ENCODE results near the gene HM13.

Gene HM13

DNA sequence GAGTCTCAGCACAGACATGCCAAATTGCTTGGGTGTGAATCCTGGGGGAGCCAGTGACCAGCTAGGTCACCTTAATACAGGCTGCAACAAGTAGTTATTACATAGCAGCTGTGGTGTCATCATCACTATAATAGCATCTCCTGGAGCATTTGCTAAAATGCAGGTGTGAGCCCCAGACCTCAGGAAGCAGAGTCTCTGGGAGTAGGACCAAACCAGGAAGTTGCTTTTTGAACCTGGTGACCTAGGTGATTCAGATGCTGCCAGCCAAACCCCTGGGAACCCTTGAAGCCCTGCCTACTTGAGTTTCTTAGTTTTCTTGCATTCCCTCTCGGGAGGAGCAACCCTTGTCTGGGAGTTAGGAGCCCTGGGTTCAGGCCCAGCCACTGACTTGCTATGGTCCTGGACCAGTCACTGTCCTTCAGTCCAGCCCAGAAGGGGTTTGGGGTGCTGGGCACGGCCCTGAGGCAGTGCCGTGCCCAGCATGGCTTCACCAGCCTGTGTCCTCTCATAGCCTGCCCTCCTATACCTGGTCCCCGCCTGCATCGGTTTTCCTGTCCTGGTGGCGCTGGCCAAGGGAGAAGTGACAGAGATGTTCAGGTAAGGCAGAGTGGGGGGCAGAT, 51.6 kb downstream of the HM13 start:
- peaks cover 75% of the 10 kb centered on the region for H3K36me3 ChIP-seq (ENCODE audit: control insufficient read depth, low read length)

DNA sequence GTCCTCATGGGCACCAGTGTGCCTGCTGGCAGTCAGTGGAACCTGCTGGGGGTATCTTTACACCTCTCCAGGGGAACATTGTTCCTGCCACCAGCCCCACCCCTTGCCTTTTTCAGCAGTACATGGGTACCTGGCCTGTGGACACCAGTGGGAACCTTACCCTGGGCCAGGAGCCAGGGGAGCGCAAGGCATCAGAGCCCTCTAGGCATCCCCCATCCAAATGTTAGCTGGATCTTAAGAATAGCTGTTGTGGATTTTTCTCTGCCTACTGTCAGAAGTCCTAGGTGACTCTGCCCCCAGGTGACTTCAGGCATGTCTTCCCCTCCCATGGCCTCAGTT, 52.0 kb downstream of the HM13 start:
- H3K4me1 ChIP-seq (ENCODE audit: control insufficient read depth, low read length), result peaks cover 79% of the 10 kb centered on the region
- TF ChIP-seq, protein P1, sequence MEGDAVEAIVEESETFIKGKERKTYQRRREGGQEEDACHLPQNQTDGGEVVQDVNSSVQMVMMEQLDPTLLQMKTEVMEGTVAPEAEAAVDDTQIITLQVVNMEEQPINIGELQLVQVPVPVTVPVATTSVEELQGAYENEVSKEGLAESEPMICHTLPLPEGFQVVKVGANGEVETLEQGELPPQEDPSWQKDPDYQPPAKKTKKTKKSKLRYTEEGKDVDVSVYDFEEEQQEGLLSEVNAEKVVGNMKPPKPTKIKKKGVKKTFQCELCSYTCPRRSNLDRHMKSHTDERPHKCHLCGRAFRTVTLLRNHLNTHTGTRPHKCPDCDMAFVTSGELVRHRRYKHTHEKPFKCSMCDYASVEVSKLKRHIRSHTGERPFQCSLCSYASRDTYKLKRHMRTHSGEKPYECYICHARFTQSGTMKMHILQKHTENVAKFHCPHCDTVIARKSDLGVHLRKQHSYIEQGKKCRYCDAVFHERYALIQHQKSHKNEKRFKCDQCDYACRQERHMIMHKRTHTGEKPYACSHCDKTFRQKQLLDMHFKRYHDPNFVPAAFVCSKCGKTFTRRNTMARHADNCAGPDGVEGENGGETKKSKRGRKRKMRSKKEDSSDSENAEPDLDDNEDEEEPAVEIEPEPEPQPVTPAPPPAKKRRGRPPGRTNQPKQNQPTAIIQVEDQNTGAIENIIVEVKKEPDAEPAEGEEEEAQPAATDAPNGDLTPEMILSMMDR (IDR thresholded peaks at IDR 0.05; ENCODE audit: low read depth, low read length, poor library complexity, severe bottlenecking), result no peak
- no peak for TF ChIP-seq EZH2phosphoT487 (IDR thresholded peaks at IDR 0.05; ENCODE audit: borderline replicate concordance, low read length)
- H3F3A ChIP-seq (ENCODE audit: control insufficient read depth, insufficient read depth), result peaks cover 33% of the 10 kb centered on the region
- H3K4me2 ChIP-seq (ENCODE audit: low read length), result peak overlapping the region; percentile 71
- peaks cover 71% of the 10 kb centered on the region for H3K36me3 ChIP-seq (ENCODE audit: control insufficient read depth, low read length)
- no peaks in the 10 kb centered on the region for H3K79me2 ChIP-seq (ENCODE audit: control insufficient read depth, low read length)
- H3K27me3 ChIP-seq (ENCODE audit: control insufficient read depth, low read length), result no peaks in the 10 kb centered on the region
- no peaks in the 10 kb centered on the region for H4K20me1 ChIP-seq (ENCODE audit: control insufficient read depth, insufficient read depth, low read depth, low read length)
- no peaks in the 10 kb centered on the region for H3K9me2 ChIP-seq (replicated peaks; ENCODE audit: control insufficient read depth, low read length)
- peak overlapping the region; percentile 22 for H3K4me3 ChIP-seq (ENCODE audit: low read length)
- peak overlapping the region; percentile 86 for H3K27ac ChIP-seq (ENCODE audit: low read depth, low read length)
- no peaks in the 10 kb centered on the region for H3K9me3 ChIP-seq (ENCODE audit: control insufficient read depth, insufficient read depth, low read length)

More for the DNA sequence above, 51.6 kb downstream of the HM13 start:
- Histone ChIP-seq H3K9me3 (ENCODE audit: control insufficient read depth, insufficient read depth, low read length) (no peaks in the 10 kb centered on the region), H3K4me1 (ENCODE audit: control insufficient read depth, low read length) (peaks cover 79% of the 10 kb centered on the region), H3K9me2 (replicated peaks; ENCODE audit: control insufficient read depth, low read length) (no peaks in the 10 kb centered on the region), H4K20me1 (ENCODE audit: control insufficient read depth, insufficient read depth, low read depth, low read length) (no peaks in the 10 kb centered on the region), H3F3A (ENCODE audit: control insufficient read depth, insufficient read depth) (peaks cover 28% of the 10 kb centered on the region), H3K4me3 (ENCODE audit: low read length) (peak overlapping the region; percentile 22), H3K27me3 (ENCODE audit: control insufficient read depth, low read length) (no peaks in the 10 kb centered on the region), H3K4me2 (ENCODE audit: low read length) (peak overlapping the region; percentile 71), H3K79me2 (ENCODE audit: control insufficient read depth, low read length) (no peaks in the 10 kb centered on the region), H3K27ac (ENCODE audit: low read depth, low read length) (peak overlapping the region; percentile 86)
- no peak for TF ChIP-seq EZH2phosphoT487 (IDR thresholded peaks at IDR 0.05; ENCODE audit: borderline replicate concordance, low read length)
- TF ChIP-seq, protein P1 (IDR thresholded peaks at IDR 0.05; ENCODE audit: low read depth, low read length, poor library complexity, severe bottlenecking), result no peak

DNA sequence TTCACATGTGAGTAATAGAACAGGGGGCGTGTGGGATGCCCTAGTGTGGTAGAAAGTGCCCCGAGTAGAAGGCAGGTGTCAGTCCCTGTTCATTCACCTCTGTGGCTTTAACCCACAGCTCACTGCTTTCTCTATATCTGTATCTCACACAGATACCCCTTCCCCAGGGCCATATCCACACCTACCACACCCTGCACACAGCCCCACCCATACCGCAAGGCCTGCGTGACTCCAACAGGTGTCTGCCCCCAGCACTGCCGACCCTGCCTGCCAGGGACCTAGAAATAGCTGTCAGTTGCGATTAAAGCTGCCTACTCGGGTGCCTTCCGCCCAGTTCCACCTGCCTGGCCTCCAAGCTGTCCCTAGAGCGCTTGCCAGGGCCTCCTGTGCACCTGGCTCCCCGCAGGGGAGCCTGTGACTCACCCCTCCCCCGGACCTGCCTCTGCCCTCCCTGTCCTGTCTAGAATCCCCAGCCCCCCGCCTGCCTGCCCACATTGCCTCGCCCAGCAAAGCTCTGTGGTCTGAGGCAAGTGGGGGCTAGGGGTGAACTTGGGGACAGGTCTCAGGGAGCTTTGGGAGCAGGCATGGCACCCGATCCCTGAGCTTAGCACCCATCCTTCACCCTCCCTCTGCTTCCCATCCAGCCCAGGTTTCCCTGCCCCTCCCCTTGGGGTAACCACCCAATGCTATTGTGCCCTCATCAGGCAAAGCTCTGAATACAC, 52.6 kb downstream of the HM13 start:
- Histone ChIP-seq H3K4me2 (ENCODE audit: low read length) (peak overlapping the region; percentile 71), H3K4me1 (ENCODE audit: control insufficient read depth, low read length) (peaks cover 79% of the 10 kb centered on the region), H3K27me3 (ENCODE audit: control insufficient read depth, low read length) (no peaks in the 10 kb centered on the region), H3K9me2 (replicated peaks; ENCODE audit: control insufficient read depth, low read length) (no peaks in the 10 kb centered on the region), H3K9me3 (ENCODE audit: control insufficient read depth, insufficient read depth, low read length) (no peaks in the 10 kb centered on the region), H3K36me3 (ENCODE audit: control insufficient read depth, low read length) (peaks cover 65% of the 10 kb centered on the region), H3F3A (ENCODE audit: control insufficient read depth, insufficient read depth) (peaks cover 34% of the 10 kb centered on the region), H3K27ac (ENCODE audit: low read depth, low read length) (peak overlapping the region; percentile 86), H3K79me2 (ENCODE audit: control insufficient read depth, low read length) (no peaks in the 10 kb centered on the region), H4K20me1 (ENCODE audit: control insufficient read depth, insufficient read depth, low read depth, low read length) (no peaks in the 10 kb centered on the region), H3K4me3 (ENCODE audit: low read length) (peak overlapping the region; percentile 48)
- TF ChIP-seq, protein P1 (IDR thresholded peaks at IDR 0.05; ENCODE audit: low read depth, low read length, poor library complexity, severe bottlenecking), result peak; percentile 19
- no peak for TF ChIP-seq EZH2phosphoT487 (IDR thresholded peaks at IDR 0.05; ENCODE audit: borderline replicate concordance, low read length)
